ENCODE data around the gene HOXD13. TPM values are rescaled to one million over a fixed set of nuclear protein-coding genes. Genes with fewer than 3 reads are reported as not detected.
A peak's percentile ranks its signal among the peaks of the same experiment; 100 is the strongest.

The HOXD13 gene
- polyA plus RNA-seq, 2 of the 4 experiments (the other 2 are of a cell fraction) = 0.13 to 0.35 TPM

GRCh38 chr2:176093898-176094249 is 1.4 kb downstream of the HOXD13 start:
- DNase-seq (ENCODE audit: low read depth in 1 of 2, low spot score in 1 of 2) (no peak), ATAC-seq (no peak), FAIRE-seq (no peak)
- TF ChIP-seq TP53 (CRISPR knock-in tag; IDR thresholded peaks at IDR 0.05) = no peak
- POLR2A ChIA-PET = no interaction called here
- no peak overlapping the region for H3K4me3 ChIP-seq
- WGBS (ENCODE audit: missing lambda C conversion rate) = 58% methylated on average over 8 of the region's 8 CpGs
- no peaks in the 10 kb centered on the region for H3K9me3 ChIP-seq
- CTCF ChIA-PET = interaction anchor here (1.2 to 2.1 kb wide), 5 partner anchors 8 to 726 kb away, joined by 3 to 9 read pairs (median 3); no protein-coding TSS in a partner anchor
- H3K4me1 ChIP-seq = peaks cover 7% of the 10 kb centered on the region; the same call in 2 of the 3 replicates
- H3K27ac ChIP-seq = no peak overlapping the region
- H3K4me2 ChIP-seq = peak overlapping the region; percentile 67; the same call in 1 of the 3 replicates

GRCh38 chr2:176094349-176094748 is 1.8 kb downstream of the HOXD13 start:
- no peak for DNase-seq (ENCODE audit: low read depth in 1 of 2, low spot score in 1 of 2)
- no peak for TF ChIP-seq FOSL2 (IDR thresholded peaks at IDR 0.05)
- no peak for TF ChIP-seq FOSL2 (CRISPR knock-in tag; IDR thresholded peaks at IDR 0.05)
- no peak for TF ChIP-seq BHLHE40 (IDR thresholded peaks at IDR 0.05; ENCODE audit: low read depth, low read length)
- no peak for TF ChIP-seq TP53 (CRISPR knock-in tag; IDR thresholded peaks at IDR 0.05)
- no peak for TF ChIP-seq TFCP2L1 (CRISPR knock-in tag; IDR thresholded peaks at IDR 0.05)
- TF ChIP-seq KDM5A (IDR thresholded peaks at IDR 0.05) = no peak
- no peak for TF ChIP-seq MAZ (IDR thresholded peaks at IDR 0.05; ENCODE audit: borderline replicate concordance, low read depth, low read length)
- TF ChIP-seq POLR2A (IDR thresholded peaks at IDR 0.05; ENCODE audit: low read length) = no peak
- TF ChIP-seq CBX8 (IDR thresholded peaks at IDR 0.05) = no peak
- TF ChIP-seq ESRRA (IDR thresholded peaks at IDR 0.05; ENCODE audit: borderline replicate concordance, low read length) = no peak
- no peak for TF ChIP-seq NR3C1 (IDR thresholded peaks at IDR 0.05)
- ChIA-PET CTCF (interaction anchor here (0.6 to 4.2 kb wide), 7 partner anchors 9 to 727 kb away, joined by 3 to 48 read pairs (median 3); no protein-coding TSS in a partner anchor), POLR2A (no interaction called here)
- 76% methylated on average over 12 of the region's 12 CpGs for WGBS (ENCODE audit: missing lambda C conversion rate)
- Histone ChIP-seq H3K4me1 (peaks cover 7% of the 10 kb centered on the region; the same call in 2 of the 3 replicates), H3K27ac (no peak overlapping the region), H3K4me2 (no peak overlapping the region), H3K4me3 (no peak overlapping the region), H3K9me3 (no peaks in the 10 kb centered on the region)
- ATAC-seq = no peak
- FAIRE-seq = no peak

- H3K9me3 ChIP-seq = no peaks in the 10 kb centered on the region
- peaks cover 7% of the 10 kb centered on the region; the same call in 2 of the 3 replicates for H3K4me1 ChIP-seq
- POLR2A ChIA-PET = no interaction called here
- no peak for TF ChIP-seq EP300 (IDR thresholded peaks at IDR 0.05)
- no peak for TF ChIP-seq FOSB (CRISPR knock-in tag; IDR thresholded peaks at IDR 0.05)
- no peak for TF ChIP-seq JUNB (IDR thresholded peaks at IDR 0.05)
- no peak for TF ChIP-seq MAFK (IDR thresholded peaks at IDR 0.05; ENCODE audit: partially characterized antibody)
- no peak for TF ChIP-seq SREBF2 (IDR thresholded peaks at IDR 0.05)
- TF ChIP-seq PHF8 (IDR thresholded peaks at IDR 0.05; ENCODE audit: borderline replicate concordance, low read depth) = no peak
- no peak for TF ChIP-seq NFE2L2 (conservative IDR thresholded peaks at IDR 0.05; ENCODE audit: low read length)
- TF ChIP-seq RNF2 (IDR thresholded peaks at IDR 0.05; ENCODE audit: borderline replicate concordance, low read depth) = no peak
- TF ChIP-seq HOXA7 (CRISPR knock-in tag; IDR thresholded peaks at IDR 0.05) = no peak
- TF ChIP-seq HES2 (IDR thresholded peaks at IDR 0.05) = no peak
- TF ChIP-seq NR3C1 (IDR thresholded peaks at IDR 0.05) = no peak
- no peak for TF ChIP-seq CEBPB (IDR thresholded peaks at IDR 0.05)
- no peak for TF ChIP-seq CBX2 (IDR thresholded peaks at IDR 0.05; ENCODE audit: borderline replicate concordance, low read depth)
- no peak for TF ChIP-seq E2F6 (IDR thresholded peaks at IDR 0.05; ENCODE audit: borderline replicate concordance, low read depth)
- TF ChIP-seq MYC (IDR thresholded peaks at IDR 0.05; ENCODE audit: borderline replicate concordance, low read length) = no peak
- no peak for TF ChIP-seq FOXS1 (CRISPR knock-in tag; IDR thresholded peaks at IDR 0.05)
- TF ChIP-seq RFX5 (IDR thresholded peaks at IDR 0.05) = no peak
- TF ChIP-seq TFCP2L1 (CRISPR knock-in tag; IDR thresholded peaks at IDR 0.05) = no peak
- no peak for TF ChIP-seq MAZ (IDR thresholded peaks at IDR 0.05; ENCODE audit: borderline replicate concordance, low read depth, low read length)
- DNase-seq (ENCODE audit: low read depth in 1 of 2, low spot score in 1 of 2) (no peak), ATAC-seq (no peak), FAIRE-seq (no peak)
- no peak overlapping the region for H3K27ac ChIP-seq
- no peak overlapping the region for H3K4me2 ChIP-seq
- WGBS (ENCODE audit: missing lambda C conversion rate) = 68% methylated on average over 5 of the region's 5 CpGs
- CTCF ChIA-PET = interaction anchor here (1.2 to 4.5 kb wide), 7 partner anchors 8 to 844 kb away, joined by 3 to 57 read pairs (median 9); partner anchors contain the start of gene EVX2
- H3K4me3 ChIP-seq = no peak overlapping the region
Measured at GRCh38 chr2:176095421-176095820, 2.9 kb downstream of the HOXD13 start.

Measured in A549 (cell line).